ENCODE measurements around the gene SCYGR1.

GRCh38 chr2:227415538-227416424 is 28.0 kb upstream of the SCYGR1 start:
- TF ChIP-seq TAF1 (IDR thresholded peaks at IDR 0.05; ENCODE audit: borderline replicate concordance, insufficient read depth, low read length) = no peak
- TF ChIP-seq REST (IDR thresholded peaks at IDR 0.05; ENCODE audit: insufficient read depth in 1 of 2, low read depth in 2 of 2, low read length in 2 of 2) = no peak
- no peak for TF ChIP-seq POLR2AphosphoS5 (IDR thresholded peaks at IDR 0.05; ENCODE audit: low read depth, low read length)
